GM13977 (cell line): ENCODE measurements around the gene ST8SIA5.

Experiments
- DNase-seq: peaks from one replicate; pipeline ENCODE4 v3.0.0; 2012; ENCODE audit warnings: low spot score
- CTCF ChIP-seq: IDR thresholded peaks from 2 replicates; pipeline ENCODE4 v1.5.1; 2012; ENCODE audit warnings: mild to moderate bottlenecking, control low read depth; ENCODE audit not compliant: insufficient read depth; ENCODE audit errors: extremely low read depth, missing control alignments
- in situ Hi-C: fragments of 300-500 bp; cut with MboI; formaldehyde crosslinking; loops from one replicate; pipeline ENCODE4 v1.12.0; 2022; ENCODE audit warnings: low sequenced_read_pairs, low pct_unique_long_range_greater_than_20kb, mixed read lengths, inconsistent platforms; ENCODE audit not compliant: unreplicated experiment

ST8SIA5 gene

GRCh38 chr18:46672062-46672970 lies 84.5 kb downstream of the ST8SIA5 start:
- TF ChIP-seq CTCF: no peak
- in situ Hi-C loops: no loop called here
- DNase-seq: no peak

- in situ Hi-C loops: loop anchor here (10.0 kb wide), 1 partner anchor 514 kb away; no protein-coding TSS in a partner anchor
- TF ChIP-seq CTCF: no peak
- no peak for DNase-seq
Observed at GRCh38 chr18:46668694-46669093, 88.2 kb downstream of the ST8SIA5 start.

- DNase-seq: no peak
- in situ Hi-C loops: loop anchor here (10.0 kb wide), 1 partner anchor 513 kb away; no protein-coding TSS in a partner anchor
- TF ChIP-seq CTCF: no peak
Observed at GRCh38 chr18:46668135-46668534, 88.7 kb downstream of the ST8SIA5 start.

DNA sequence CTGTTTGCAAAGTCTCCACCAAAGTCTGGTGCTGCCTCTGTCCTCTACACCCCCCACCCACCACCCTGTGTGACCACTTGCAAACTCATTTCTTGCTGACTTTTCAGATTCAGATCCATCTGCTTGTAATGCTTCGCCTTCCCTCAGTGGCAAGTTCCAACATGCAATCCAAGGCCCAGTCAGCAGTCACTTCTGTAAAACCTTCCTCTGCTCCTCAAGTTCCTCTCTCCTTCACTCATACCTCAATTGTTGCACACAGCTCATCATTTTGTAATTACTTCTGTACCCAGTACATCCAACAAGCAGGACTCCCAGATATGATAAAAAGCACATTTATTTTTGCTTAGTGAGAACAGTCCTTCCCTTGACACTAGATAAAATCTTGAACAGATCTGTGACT lies 93.3 kb downstream of the ST8SIA5 start:
- TF ChIP-seq CTCF: no peak
- in situ Hi-C loops: loop anchor here (10.0 kb wide), 1 partner anchor 509 kb away; no protein-coding TSS in a partner anchor
- no peak for DNase-seq

DNA sequence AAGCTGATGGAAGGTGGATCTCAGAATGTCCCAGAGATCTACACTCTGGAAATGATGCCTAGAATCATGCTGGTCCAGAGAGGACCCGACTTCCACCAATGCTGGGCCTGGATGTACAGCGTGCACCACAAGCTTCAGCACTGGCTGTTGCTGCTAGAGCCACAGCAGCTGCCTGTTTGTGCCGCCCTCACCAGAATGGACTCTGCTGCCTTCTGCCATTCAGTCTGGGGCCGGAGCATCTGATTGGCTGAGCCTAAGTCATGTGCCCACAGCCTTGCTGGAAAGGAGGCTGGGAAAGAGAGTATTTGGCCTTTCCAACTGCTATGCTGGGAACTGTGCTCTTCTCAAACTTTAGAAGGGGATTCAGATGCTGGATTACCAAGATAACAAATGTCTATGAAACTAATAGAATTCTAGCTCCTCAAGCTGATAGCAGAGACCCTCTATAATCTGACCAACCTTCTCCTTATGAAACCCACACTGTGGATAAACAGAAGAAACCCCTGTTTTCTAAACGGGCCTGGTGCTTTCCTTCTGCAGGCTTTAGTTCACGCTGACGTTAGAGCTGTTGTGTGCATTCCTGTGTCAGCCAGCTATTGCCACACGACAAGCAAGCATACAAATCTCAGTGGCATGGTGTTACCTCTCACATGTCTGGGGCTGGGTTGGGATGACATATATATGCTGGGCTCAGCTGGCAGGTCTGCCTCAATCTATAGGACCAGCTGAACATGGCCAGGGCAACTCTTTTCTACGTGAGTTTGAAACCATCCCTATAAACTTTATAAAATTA lies 95.7 kb downstream of the ST8SIA5 start:
- in situ Hi-C loops: loop anchor here (10.0 kb wide), 1 partner anchor 506 kb away; no protein-coding TSS in a partner anchor
- TF ChIP-seq CTCF: no peak
- no peak for DNase-seq

DNA sequence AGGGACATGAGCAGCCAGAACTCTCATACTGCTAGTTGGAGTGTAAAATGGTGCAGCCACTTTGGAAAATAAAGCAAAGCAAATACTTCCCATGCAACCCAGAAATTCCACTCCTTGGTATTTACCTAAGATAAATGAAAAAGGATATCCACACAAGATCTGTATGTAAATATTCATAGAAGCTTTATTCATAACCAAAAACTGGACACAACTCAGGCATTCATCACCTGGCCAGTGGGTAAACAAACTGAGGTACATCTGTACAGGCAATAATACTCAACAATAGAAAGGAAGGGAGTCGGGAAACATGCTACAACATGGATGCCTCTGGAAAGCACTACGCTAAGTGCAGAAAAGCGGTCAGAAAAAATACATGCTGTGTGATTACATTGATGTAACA lies 97.4 kb downstream of the ST8SIA5 start:
- DNase-seq: no peak
- no peak for TF ChIP-seq CTCF
- in situ Hi-C loops: loop anchor here (5.0 kb wide), 1 partner anchor 382 kb away; no protein-coding TSS in a partner anchor
